GM12892 (cell line): ENCODE measurements around the gene CBX8.

ENCODE experiments used
- POLR2A ChIP-seq: IDR thresholded peaks from 2 replicates; pipeline ENCODE4 v1.6.1; 2011; ENCODE audit warnings: low read depth, low read length, control low read depth
- POLR2AphosphoS5 ChIP-seq: IDR thresholded peaks from 2 replicates; pipeline ENCODE4 v1.6.1; 2011; ENCODE audit warnings: low read depth, low read length, control low read depth
- TAF1 ChIP-seq: IDR thresholded peaks from 2 replicates; pipeline ENCODE4 v1.6.1; 2011; ENCODE audit warnings: low read depth, mild to moderate bottlenecking, control low read depth, low read length, borderline replicate concordance

GRCh38 chr17:79811011-79811867 lies 14.4 kb upstream of the CBX8 start:
- TF ChIP-seq TAF1 (no peak), POLR2A (no peak), POLR2AphosphoS5 (no peak)
